G401 (cell line): ENCODE results near the gene SLC25A11. TPM values are rescaled to one million over a fixed set of nuclear protein-coding genes. Genes with fewer than 3 reads are reported as not detected.

ENCODE experiments used
- total RNA-seq: library from RNA; depleted of rRNA; stranded (reverse); fragments of >200 nt; shearing (Covaris generic); gene quantifications from 2 replicates; pipeline ENCODE4 v1.2.3, GENCODE V29; 2014; rRNA removed

Gene SLC25A11
- total RNA-seq, 1 experiment from 2014 or later: 111 TPM

Other genes starting within 250 kb of the SLC25A11 start
- 40.1 and 53.6 TPM in 2 replicates for gene PELP1, start 235.9 kb downstream of the SLC25A11 start, total RNA-seq
- gene ARRB2, start 229.4 kb downstream of the SLC25A11 start, total RNA-seq: 38.1 and 45.1 TPM in 2 replicates
- gene MED11, start 208.6 kb downstream of the SLC25A11 start, total RNA-seq: 24.3 and 29.8 TPM in 2 replicates
- gene ZMYND15, start 200.2 kb downstream of the SLC25A11 start, total RNA-seq: 0.68 TPM in 1 of 2 replicates, not detected in the other
- 0.86 TPM in 1 of 2 replicates, not detected in the other for gene CXCL16, start 200.1 kb downstream of the SLC25A11 start, total RNA-seq
- not detected in 2 replicates for gene TM4SF5, start 168.2 kb downstream of the SLC25A11 start, total RNA-seq
- gene VMO1, start 153.7 kb downstream of the SLC25A11 start, total RNA-seq: not detected in 2 replicates
- not detected in 2 replicates for gene GLTPD2, start 151.1 kb downstream of the SLC25A11 start, total RNA-seq
- gene PSMB6, start 143.9 kb downstream of the SLC25A11 start, total RNA-seq: 390 and 445 TPM in 2 replicates
- gene PLD2, start 132.9 kb downstream of the SLC25A11 start, total RNA-seq: 20.9 and 28.4 TPM in 2 replicates
- 33.8 and 48.3 TPM in 2 replicates for gene MINK1, start 106.7 kb downstream of the SLC25A11 start, total RNA-seq
- not detected in 2 replicates for gene C17orf107, start 40.5 kb downstream of the SLC25A11 start, total RNA-seq
- not detected in 2 replicates for gene CHRNE, start 36.9 kb downstream of the SLC25A11 start, total RNA-seq
- gene GP1BA, start 7.8 kb downstream of the SLC25A11 start, total RNA-seq: not detected in 2 replicates
- gene RNF167, start 222 bp upstream of the SLC25A11 start, total RNA-seq: 86.0 and 97.4 TPM in 2 replicates
- 563 and 707 TPM in 2 replicates for gene PFN1, start 8.5 kb upstream of the SLC25A11 start, total RNA-seq
- gene ENO3, start 11.1 kb upstream of the SLC25A11 start, total RNA-seq: 52.8 and 75.4 TPM in 2 replicates
- 32.3 and 59.7 TPM in 2 replicates for gene SPAG7, start 27.8 kb upstream of the SLC25A11 start, total RNA-seq
- gene CAMTA2, start 47.6 kb upstream of the SLC25A11 start, total RNA-seq: 6.9 and 16.9 TPM in 2 replicates
- gene INCA1, start 57.5 kb upstream of the SLC25A11 start, total RNA-seq: 0.14 TPM in 1 of 2 replicates, not detected in the other
- gene KIF1C, start 57.9 kb upstream of the SLC25A11 start, total RNA-seq: 75.6 and 95.9 TPM in 2 replicates
- not detected in 2 replicates for gene SLC52A1, start 95.4 kb upstream of the SLC25A11 start, total RNA-seq
- gene ZFP3, start 138.4 kb upstream of the SLC25A11 start, total RNA-seq: not detected in 2 replicates
- gene ZNF232, start 171.8 kb upstream of the SLC25A11 start, total RNA-seq: 10.1 and 11.8 TPM in 2 replicates
- gene USP6, start 176.0 kb upstream of the SLC25A11 start, total RNA-seq: not detected in 2 replicates